Stimulated activated CD4-positive, alpha-beta T cell treated with anti-CD3 and anti-CD28 coated beads, Interleukin-1b, Interleukin-23, amount 100 ng/mL, for 24 hours (primary cell): ENCODE measurements around the gene HSPB6.
"Not testable (repeated sequence)": the region's sequence is repeated elsewhere in the genome, so short reads cannot be mapped to it uniquely, and the experiment has no call there.

Experiments used
- DNase-seq, 4 experiments: peaks; one replicate each; pipeline ENCODE4 v3.0.0-alpha.2; 2020; ENCODE audit warnings: low read depth in 4 of 4, low spot score in 1 of 4

Gene HSPB6, protein sequence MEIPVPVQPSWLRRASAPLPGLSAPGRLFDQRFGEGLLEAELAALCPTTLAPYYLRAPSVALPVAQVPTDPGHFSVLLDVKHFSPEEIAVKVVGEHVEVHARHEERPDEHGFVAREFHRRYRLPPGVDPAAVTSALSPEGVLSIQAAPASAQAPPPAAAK

DNA sequence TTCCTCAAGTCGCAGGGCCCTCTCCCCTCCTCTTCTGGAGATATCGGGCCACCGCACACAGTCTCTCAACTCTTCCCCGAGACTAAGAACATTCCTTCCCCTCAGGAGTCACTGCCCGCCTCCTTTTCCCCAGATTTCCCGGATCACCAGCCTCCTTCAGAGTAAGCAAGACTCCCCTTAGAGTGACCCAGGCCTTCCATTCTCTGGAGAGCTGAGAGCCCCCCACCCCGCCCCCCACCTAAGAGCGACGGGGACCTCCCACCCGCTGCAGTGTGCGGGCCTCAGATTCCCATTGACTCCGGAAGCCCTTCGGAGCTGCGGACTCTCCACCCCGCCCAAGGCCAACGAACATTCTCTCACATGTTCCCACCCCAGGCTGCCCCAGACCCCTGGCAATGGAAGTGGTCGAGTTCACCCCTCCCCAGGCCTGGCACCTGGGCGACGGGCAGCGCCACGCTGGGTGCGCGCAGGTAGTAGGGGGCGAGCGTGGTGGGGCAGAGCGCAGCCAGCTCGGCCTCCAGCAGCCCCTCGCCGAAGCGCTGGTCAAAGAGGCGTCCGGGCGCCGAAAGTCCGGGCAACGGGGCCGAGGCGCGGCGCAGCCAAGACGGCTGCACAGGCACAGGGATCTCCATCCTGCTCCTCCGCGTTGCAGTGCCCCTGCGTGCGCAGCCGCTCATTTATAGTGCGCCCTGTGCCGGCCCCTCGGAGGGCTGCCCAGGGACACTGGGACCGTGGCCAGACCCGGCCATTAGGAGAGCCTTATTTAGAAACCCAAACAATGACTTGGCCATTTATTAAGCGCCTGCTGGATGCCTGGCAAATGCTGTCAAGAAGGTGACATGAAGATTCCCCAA is at the start of gene HSPB6:
Gene HSPB6, minus strand, starts transcription at position 653 of the 854 bp plus-strand sequence. Its CDS starts 21 bp downstream, at position 632.
- no peak for DNase-seq

DNA sequence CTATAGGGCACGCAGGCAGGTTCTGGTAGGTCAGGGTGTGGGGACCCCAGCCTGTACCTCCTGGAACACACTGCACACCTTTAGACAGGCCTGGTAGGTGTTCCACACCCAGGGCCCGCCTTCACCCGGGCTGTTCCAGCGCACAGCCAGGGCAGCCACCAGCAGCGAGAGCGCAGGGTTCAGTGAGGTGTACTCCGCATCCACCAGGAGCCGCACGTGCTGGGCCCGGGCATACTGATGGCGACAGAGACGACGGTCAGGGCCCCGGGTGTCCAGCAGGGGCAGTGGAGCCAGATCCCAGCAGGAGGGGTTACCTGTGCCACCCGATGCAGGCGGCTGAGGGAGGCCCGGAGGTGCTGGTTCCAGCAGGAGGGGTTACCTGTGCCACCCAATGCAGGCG is 49.8 kb upstream of the HSPB6 start:
- no peak for DNase-seq

DNA sequence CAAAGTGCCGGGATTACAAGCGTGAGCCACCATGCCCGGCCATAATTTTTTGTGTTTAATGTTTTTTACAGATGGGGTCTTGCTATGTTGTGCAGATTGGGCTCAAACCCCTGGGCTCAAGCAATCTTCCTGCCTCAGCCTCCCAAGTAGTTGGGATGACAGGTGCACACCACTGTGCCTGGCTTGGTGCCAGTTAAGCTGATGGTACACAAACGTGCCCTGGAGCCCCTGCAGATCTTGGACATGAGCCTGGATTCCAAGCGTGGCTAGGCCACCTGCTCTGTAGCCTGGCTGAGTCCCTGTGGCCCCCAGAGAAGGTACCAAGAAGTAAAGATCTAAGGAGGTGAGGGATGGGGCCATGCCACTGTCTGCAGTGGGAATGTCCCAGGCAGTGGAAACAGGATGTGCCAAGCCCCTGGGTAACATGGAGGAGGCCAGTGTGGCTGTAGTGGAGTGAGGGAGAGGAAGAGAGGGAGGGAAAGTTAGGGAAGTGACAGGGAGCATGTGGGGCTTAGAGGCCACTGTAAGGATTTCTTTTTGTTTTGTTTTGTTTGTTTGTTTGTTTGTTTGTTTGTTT is 48.8 kb upstream of the HSPB6 start:
- no peak for DNase-seq

DNA sequence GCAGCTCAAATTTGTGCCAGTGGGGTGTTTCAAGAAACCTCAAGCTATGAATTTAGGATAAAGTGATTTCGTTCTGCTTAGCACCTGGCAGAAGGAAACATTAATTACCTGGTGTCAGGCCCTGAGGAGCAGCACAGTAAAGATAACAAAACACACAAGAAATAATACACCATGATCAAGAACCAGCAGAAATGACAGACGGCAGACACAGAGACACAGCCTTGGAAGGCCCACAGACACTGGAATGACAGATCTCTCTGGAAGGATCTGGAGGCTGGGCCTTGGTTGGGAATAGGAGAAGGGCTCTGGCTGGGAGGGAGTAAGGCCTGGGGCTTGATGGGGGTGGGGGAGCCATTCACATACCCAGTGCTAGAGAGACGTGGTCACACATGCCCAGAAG is 45.0 kb upstream of the HSPB6 start:
- DNase-seq: no peak

DNA sequence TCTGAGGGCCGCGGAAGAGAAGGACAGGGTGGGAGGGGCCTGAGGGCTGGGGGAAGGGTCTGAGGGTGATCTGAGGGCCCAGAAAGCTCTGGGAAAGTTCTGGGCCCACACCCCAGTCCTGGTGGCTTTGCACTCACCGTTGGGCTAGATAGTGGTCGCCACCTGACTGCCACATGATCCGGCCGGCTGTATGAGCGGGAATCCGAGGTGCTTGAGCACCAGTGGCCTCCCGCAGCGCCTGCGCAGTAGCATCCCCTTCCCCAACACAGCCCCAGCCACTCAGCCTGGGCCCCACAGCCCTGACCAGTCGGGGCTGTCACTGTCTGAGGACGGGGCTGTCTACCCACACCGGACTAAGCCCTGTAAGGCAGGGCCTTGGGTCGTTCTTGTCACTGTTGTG is 40.8 kb upstream of the HSPB6 start:
- DNase-seq: no peak

DNA sequence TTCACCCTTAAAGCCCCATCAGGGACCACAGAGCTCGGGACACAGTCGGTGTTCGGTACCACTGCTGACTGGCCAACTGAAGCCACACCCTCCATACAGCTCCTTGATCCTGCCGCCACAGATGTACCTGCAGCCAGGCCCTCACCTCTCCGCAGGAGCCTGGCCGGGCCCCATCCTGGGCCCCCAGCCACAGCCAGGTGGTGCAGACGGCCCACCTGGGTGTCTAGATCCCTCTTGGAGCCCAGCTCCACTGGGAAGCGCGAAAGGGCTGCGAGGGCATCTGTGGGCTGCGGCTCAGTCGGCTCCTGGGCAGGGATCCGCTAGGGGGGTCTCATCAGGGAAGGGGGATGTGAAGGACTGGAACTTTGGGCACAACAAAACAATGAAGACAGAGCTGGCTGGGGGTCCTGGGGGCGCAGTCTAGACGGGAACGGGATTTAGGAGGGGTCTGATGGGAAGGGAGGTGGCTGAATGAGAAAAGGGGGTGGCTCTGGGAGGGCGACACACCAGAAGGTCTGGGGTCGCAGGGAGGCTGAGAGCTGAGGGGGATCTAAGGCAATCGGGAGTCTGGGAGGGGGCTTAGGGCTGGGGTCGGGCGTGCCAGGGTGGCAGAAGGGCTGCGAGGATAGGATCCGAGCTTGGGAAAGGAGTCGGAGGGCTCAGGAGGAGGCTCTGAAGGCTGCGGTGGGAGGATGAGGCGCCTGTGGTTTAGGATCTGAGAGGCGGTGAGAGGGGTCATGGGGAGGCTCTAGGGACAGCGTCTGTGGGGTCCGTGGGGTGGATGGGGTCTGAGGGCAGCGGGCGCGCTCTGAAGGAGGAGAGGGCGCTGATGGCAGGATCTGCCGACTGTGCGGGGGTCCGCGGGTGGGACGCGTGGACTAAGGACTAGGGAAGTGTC is 40.1 kb upstream of the HSPB6 start:
- DNase-seq: no peak

DNA sequence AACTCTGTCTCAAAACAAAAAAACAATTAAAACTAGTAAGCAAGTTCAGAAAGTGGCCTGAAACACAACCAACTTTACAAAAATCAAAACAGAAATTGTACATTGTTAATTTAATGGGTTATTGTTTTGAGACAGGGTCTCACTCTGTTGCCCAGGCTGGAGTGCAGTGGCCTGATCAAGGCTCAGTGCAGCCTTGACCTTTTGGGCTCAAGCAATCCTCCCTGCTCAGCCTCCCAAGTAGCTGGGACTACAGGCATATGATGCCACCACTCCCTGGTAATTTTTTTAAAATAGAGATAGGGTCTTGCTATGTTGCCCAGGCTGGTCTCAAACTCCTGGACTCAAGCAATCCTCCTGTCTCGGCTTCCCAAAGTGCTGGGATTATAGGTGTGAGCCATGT is 38.7 kb upstream of the HSPB6 start:
- not testable (repeated sequence) for DNase-seq

DNA sequence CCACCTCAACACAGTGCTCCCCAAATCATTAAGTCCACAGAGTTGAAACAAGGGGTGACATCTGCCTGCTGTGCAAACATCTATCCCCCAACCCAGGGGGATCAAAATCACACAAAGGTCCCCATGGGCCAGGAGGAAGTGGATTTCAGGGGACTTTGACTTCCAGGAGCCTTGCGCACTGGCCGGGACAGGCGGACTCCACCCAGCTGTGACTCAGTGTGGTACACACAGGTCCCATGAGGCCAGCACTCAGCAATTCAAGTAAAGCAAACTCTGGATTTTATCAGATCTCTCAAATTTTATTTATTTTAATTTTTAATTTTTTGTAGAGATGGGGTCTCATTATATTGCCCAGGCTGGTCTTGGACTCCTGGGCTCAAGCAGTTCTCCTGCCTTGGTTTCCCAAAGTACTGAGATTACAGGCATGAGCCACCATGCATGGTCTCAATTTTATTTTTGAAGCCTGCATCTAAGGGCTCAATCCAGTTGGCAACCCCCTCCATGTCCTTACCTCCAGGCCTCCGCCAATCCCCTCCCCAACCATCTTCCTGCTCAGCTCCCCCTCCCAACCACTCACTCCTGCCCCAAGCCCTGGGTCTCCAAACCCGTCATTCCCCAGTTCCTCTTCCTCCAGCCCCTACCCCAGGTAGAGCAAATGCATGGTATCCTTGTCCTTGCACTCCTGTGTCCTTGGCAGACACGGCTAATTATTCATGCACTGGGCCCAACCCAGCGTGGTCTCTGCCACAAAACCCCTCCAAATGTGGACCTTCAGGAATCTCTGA is 36.7 kb upstream of the HSPB6 start:
- no peak for DNase-seq

DNA sequence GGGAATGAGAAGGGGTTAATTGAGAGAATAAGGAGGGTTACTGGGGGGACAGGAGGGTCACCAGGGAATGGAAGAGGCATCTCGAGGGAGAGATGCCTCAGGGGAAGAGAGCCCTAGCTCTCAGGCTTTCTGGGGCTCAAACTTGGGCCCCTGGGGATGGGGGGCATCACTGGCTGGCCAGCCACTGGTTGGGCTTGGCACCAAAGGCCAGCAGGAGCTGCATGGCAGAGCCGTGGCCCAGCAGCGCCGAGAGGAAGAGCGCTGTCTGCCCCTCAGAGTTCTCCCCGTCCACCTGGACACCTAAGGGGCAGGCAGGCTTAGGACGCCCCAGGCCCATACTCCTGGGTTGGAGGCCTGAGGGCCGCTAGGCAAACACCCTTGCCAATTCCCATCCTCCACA is 36.1 kb upstream of the HSPB6 start:
- DNase-seq: no peak

DNA sequence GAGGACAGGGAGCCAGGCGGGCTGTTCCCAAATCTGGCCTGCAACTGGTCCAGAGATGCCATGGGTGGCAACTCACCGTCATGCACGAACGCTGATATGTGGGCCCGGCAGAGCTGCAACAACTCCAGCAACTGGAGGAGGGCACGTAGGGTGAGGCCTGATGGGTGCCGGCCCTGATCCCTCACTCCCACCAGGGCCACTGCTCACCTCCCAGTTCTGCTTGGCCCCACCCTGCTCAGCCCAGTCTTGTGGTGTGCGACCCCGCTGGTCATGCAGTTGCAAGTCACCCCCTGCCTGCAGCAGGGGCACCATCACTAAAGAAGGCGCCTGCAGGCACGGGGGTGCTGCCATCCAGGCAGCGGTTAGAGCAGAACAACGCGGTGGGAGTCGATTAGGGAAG is 35.5 kb upstream of the HSPB6 start:
- DNase-seq: no peak

DNA sequence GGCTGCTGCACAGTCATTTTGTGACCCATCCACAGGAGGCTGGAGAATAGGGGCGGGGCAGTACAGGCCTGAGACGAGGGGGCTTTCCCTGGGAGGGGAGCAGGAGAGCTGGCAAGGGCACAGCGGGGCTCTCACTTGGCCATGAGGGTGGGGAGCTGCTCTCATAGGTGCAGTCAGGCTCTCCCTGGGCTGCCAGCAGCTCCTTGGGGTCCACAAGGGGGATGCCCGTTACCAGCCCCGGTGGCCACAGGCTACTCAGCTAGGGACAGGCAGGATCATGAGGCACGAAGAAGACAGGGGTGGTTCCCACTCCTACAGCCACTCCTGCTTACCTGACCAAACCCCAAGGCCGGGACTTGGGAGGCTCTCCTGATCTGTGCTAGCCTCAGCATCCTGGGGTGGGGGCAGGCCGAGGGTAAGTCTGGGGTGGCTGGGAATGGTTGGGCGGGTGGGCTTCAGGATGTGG is 35.0 kb upstream of the HSPB6 start:
- no peak for DNase-seq

DNA sequence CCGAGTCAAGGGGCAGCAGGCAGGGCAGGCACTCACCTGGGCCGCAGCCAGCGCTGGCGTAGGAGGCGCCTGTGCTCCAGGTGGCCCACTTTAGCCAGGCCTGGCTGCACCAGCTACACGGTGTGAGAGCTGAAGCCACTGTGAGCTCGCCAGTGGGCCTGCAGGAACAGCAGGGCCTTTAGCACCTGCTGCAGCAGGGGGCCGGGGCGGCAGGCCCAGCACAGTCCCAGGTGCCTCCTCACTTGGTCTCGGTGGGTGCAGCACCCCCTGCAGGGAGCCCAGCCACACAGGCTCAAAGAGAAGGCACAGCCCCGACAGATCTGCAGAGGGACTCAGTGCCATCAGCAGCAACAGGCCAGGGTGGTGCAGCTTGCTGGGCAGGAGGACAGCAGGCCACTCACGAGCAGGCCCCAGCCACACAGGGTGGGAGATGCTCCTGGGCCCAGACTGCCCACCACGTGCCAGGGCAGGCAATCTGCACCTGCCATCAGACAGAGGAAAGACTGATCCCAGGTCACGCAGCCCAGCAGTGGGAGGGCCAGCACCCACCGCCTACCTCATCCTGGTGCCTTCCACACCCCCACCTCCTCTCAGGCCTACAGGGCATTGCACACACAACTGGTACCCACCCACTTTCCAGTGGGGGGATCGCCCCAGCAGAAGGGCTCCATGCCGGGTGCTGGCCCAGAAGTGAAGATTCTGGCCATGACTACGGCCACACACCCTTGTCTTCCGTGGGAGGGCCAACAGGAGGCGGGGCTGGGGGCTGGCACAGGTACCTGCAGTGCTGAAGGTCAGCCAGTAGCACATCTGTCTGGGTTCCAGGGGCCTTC is 34.4 kb upstream of the HSPB6 start:
- DNase-seq: no peak

DNA sequence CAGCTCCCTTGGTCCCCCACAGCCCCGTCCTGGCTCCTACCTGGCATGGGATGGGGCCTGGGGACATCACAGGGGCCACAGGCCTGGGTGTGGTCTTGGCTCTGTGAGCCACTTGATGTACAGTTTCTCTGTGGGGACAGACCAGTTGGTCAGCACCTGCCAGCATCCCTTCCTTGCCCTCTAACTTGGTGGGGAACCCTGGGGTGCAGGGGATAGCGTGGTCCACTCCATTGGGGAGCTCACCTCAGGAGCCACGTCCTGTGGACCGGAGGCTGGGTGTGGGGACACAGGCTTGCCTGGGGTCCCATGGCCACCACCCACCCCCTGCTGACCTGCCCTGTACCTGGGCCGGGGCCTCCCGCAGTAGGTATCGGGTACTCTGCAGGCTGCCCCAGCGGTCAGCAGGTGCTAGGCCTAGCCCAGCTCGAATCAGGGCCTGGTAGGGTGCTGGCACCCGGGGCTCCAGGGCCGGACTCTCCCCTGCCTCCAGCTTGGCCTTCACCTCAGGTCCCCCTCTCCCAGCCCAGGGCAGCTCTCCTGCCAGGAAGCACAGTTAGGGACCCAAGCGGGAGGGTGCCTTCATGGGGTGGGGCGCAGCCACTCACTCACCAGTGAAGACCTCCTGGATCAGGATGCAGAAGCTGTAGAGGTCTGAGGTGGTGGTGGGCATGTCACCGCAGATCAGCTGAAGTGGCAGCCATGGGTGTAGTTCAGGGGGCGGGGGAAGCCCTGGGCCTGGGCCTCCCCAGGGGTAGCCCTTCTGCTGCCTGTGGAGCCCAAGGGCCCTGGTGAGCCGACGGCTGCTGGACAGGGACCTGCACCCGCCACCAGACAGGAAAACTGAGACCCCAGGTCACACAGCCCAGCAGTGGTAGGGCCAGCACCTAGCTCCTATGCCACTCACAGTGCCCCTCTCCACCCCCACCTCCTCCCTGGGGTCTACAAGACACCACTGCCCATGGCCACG is 33.4 kb upstream of the HSPB6 start:
- no peak for DNase-seq

DNA sequence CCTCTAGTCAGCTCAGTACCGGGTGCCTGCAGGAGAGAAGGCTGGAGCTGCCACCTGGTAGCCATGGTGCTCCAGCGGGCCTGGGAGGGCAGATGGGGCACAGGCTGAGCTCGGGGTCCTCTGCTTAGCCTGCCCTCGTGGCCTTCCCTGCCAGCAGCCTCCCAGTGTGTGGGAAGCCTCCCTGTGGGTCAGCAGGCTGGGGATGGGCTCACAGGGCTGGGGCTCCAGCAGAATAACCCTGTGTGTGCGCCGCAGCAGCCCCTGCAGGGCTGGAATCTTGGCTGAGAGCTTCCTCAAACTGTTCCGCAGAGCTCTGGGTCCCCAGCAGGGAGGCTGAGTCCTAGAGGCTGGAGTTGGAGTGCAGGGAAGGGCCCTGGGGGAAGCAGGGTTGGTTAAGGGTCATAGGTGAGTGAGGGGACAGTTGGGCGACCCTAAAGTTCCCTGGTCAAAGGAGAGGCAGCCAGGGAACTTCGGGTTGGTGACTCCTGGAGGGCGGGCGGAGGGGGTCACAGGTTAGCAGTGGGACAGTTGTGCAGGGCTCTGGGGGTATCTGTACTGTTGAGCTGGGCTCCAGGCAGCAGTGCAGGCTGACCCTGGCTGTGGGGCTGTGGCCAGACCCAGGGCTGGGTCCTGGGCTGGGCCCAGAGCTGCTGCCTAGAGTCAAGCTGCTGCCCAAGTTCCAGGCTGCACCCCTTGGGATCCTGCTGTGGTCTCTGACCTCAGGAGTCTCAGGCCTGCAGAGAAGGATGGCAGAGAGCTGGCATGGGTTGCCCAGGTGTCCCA is 32.6 kb upstream of the HSPB6 start:
- DNase-seq: no peak

DNA sequence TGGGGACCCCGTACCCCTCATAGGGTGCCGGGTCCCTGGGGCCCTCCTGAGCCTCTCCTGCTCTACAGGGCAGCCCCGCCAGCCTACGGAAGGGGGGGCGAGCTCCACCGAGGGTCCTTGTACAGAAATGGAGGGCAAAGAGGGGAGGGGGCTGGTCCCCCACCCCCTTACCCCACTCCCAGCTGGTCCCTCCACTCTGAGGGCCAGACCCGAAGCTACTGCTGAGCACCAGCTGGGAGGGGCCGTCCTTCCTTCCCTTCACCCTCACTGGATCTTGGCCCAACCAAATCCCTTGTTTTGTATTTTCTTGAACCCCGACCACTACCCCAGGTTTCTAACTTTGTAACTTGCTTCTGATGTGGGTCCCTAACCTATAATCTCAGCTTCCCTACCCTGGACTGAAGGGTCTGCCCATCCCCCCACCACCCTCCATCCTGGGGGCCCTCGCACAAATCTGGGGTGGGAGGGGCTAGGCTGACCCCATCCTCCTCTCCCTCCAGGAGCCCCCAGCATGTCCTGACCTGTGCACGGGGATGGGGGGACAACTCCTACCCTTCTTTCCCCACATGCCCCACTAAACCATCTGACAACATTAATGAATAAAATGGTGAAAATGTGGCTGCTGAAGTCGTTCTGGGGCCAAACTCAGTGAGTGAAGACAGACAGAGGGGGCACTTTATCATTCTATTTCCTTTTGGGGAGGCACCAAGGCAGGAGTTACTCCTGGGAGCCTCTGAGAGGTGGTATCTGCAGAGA is 31.6 kb upstream of the HSPB6 start:
- DNase-seq: no peak

DNA sequence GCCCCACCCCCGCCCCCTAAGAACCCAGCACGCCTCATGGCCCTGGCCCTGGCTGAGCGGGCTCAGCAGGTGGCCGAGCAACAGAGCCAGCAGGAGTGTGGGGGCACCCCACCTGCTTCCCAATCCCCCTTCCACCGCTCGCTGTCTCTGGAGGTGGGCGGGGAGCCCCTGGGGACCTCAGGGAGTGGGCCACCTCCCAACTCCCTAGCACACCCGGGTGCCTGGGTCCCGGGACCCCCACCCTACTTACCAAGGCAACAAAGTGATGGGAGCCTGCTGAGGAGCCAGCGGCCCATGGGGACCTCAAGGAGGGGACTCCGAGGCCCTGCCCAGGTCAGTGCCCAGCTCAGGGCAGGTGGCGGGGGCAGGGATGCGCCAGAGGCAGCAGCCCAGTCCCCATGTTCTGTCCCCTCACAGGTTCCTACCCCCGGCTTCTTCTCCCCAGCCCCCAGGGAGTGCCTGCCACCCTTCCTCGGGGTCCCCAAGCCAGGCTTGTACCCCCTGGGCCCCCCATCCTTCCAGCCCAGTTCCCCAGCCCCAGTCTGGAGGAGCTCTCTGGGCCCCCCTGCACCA is 30.5 kb upstream of the HSPB6 start:
- DNase-seq: no peak
